Activated T-cell treated with anti-CD3 and anti-CD28 coated beads, Interleukin-2, amount 50 U/mL, for 24 hours (primary cell): ENCODE results near the gene MAPK9.

Experiments
- DNase-seq: peaks from one replicate; pipeline ENCODE4 v3.0.0-alpha.2; 2020
- H3K27ac Mint-ChIP-seq: 2 replicates; pipeline ENCODE4 v1.8.0; 2020; ENCODE audit warnings: mild to moderate bottlenecking, mixed read lengths
- H3K27me3 Mint-ChIP-seq: 2 replicates; pipeline ENCODE4 v1.8.0; 2020; ENCODE audit warnings: mixed read lengths
- H3K36me3 Mint-ChIP-seq: 2 replicates; pipeline ENCODE4 v1.8.0; 2020; ENCODE audit warnings: low read depth, mixed read lengths
- H3K4me1 Mint-ChIP-seq: 2 replicates; pipeline ENCODE4 v1.8.0; 2020; ENCODE audit warnings: low read depth, mixed read lengths
- H3K4me3 Mint-ChIP-seq: 2 replicates; pipeline ENCODE4 v1.8.0; 2020; ENCODE audit warnings: mild to moderate bottlenecking, moderate library complexity, mixed read lengths
- H3K9me3 Mint-ChIP-seq: 2 replicates; pipeline ENCODE4 v1.8.0; 2020; ENCODE audit warnings: mixed read lengths

The MAPK9 gene

GRCh38 chr5:180251141-180251540, 40.7 kb downstream of the MAPK9 start:
- H3K9me3 Mint-ChIP-seq = peaks cover 62% of the 10 kb centered on the region

GRCh38 chr5:180250329-180250728, 41.6 kb downstream of the MAPK9 start:
- Mint-ChIP-seq H3K4me3 (no peak overlapping the region), H3K27ac (no peak overlapping the region), H3K36me3 (peaks cover 97% of the 10 kb centered on the region), H3K4me1 (no peaks in the 10 kb centered on the region), H3K27me3 (no peaks in the 10 kb centered on the region), H3K9me3 (peaks cover 60% of the 10 kb centered on the region)
- DNase-seq = no peak

More at GRCh38 chr5:180251141-180251540, 40.7 kb downstream of the MAPK9 start:
- no peak overlapping the region for H3K27ac Mint-ChIP-seq
- H3K4me3 Mint-ChIP-seq = no peak overlapping the region
- no peaks in the 10 kb centered on the region for H3K27me3 Mint-ChIP-seq
- no peaks in the 10 kb centered on the region for H3K4me1 Mint-ChIP-seq
- no peak for DNase-seq
- H3K36me3 Mint-ChIP-seq = peaks cover 98% of the 10 kb centered on the region

DNA sequence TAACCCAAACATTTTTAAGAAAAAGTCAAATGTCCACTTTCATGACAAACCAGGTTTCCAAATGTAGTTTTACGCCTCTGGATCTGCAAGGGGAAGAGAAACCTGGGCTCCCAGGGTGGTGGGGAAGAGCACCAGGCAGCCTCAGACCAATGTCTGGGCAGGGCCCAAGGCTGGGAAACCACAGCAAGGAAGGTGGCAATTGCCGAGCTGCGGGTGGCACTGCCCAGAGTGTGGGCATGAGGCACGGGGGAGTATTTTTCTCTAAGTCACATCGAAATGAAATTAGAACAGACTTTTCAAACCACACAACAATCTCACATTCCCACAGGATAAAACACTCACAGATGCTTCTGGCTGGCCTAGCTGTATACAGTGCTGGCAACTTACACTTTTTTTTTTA, 50.3 kb downstream of the MAPK9 start:
- H3K9me3 Mint-ChIP-seq = peaks cover 35% of the 10 kb centered on the region
- H3K4me1 Mint-ChIP-seq = no peaks in the 10 kb centered on the region
- peaks cover 97% of the 10 kb centered on the region for H3K36me3 Mint-ChIP-seq
- H3K27me3 Mint-ChIP-seq = no peaks in the 10 kb centered on the region
- H3K4me3 Mint-ChIP-seq = no peak overlapping the region
- no peak for DNase-seq
- no peak overlapping the region for H3K27ac Mint-ChIP-seq

GRCh38 chr5:180238631-180239030, 53.3 kb downstream of the MAPK9 start:
- no peaks in the 10 kb centered on the region for H3K4me1 Mint-ChIP-seq

GRCh38 chr5:180235846-180236245, 56.0 kb downstream of the MAPK9 start:
- Mint-ChIP-seq H3K4me1 (no peaks in the 10 kb centered on the region), H3K9me3 (peaks cover 12% of the 10 kb centered on the region), H3K4me3 (no peak overlapping the region), H3K27ac (no peak overlapping the region), H3K36me3 (peaks cover 99% of the 10 kb centered on the region), H3K27me3 (no peaks in the 10 kb centered on the region)
- DNase-seq = no peak

More at GRCh38 chr5:180238631-180239030, 53.3 kb downstream of the MAPK9 start:
- H3K27ac Mint-ChIP-seq = no peak overlapping the region
- H3K27me3 Mint-ChIP-seq = no peaks in the 10 kb centered on the region
- H3K4me3 Mint-ChIP-seq = no peak overlapping the region
- peaks cover 19% of the 10 kb centered on the region for H3K9me3 Mint-ChIP-seq
- DNase-seq = no peak
- H3K36me3 Mint-ChIP-seq = peaks cover 99% of the 10 kb centered on the region

DNA sequence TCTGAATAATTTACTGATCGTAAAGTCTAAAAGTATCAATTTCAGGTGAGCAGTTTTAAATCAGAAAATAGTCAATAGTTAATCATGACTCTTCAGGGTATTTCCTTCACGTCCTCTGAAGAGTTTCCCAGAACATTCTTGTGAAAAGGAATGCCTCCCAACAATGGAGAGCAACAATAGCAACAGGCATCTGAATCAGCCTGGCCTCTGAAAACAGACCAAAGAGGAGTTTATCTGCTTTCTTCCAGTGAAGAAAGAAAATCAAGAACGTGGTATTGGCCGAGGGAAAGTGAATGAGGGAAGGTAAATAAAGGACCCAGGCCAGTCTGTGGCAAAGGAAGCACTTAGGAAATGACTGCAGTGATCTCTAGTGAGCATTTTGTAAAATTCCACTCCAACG, 56.8 kb downstream of the MAPK9 start:
- no peak overlapping the region for H3K27ac Mint-ChIP-seq
- no peaks in the 10 kb centered on the region for H3K4me1 Mint-ChIP-seq
- peaks cover 11% of the 10 kb centered on the region for H3K9me3 Mint-ChIP-seq
- no peak for DNase-seq
- H3K27me3 Mint-ChIP-seq = no peaks in the 10 kb centered on the region
- no peak overlapping the region for H3K4me3 Mint-ChIP-seq
- H3K36me3 Mint-ChIP-seq = peaks cover 97% of the 10 kb centered on the region

DNA sequence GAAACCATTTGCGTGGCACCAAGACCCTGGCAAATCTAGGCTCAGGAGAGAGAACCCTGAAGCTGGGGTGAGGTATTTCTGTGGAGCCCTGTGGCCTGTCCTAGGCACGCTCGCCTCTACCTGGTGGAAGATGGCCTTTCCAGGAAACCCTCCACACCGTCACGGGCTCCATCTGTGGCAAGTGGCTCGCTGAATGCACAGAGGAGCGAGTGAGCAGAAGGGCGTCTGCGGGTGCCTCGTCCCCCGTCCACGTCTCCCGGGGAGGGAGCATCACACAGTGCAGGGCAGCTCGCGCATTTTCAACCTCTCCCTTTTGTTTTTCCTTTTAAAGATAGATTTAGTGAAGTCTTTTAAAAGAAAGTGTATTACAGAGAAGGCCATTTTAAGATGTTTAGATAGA, 57.6 kb downstream of the MAPK9 start:
- H3K27me3 Mint-ChIP-seq = no peaks in the 10 kb centered on the region
- H3K27ac Mint-ChIP-seq = no peak overlapping the region
- H3K9me3 Mint-ChIP-seq = peaks cover 18% of the 10 kb centered on the region
- peaks cover 97% of the 10 kb centered on the region for H3K36me3 Mint-ChIP-seq
- no peak for DNase-seq
- H3K4me3 Mint-ChIP-seq = no peak overlapping the region
- no peaks in the 10 kb centered on the region for H3K4me1 Mint-ChIP-seq

- Mint-ChIP-seq H3K27ac (no peak overlapping the region), H3K4me3 (no peak overlapping the region), H3K36me3 (peaks cover 95% of the 10 kb centered on the region), H3K9me3 (peaks cover 20% of the 10 kb centered on the region), H3K4me1 (no peaks in the 10 kb centered on the region), H3K27me3 (no peaks in the 10 kb centered on the region)
- no peak for DNase-seq
These were observed 58.2 kb downstream of the MAPK9 start for GRCh38 chr5:180233729-180234128.

- Mint-ChIP-seq H3K9me3 (peaks cover 41% of the 10 kb centered on the region), H3K4me3 (no peak overlapping the region), H3K4me1 (no peaks in the 10 kb centered on the region), H3K27me3 (no peaks in the 10 kb centered on the region), H3K27ac (no peak overlapping the region), H3K36me3 (peaks cover 87% of the 10 kb centered on the region)
- DNase-seq = no peak
These were observed 61.9 kb downstream of the MAPK9 start for GRCh38 chr5:180230017-180230416.

GRCh38 chr5:180222056-180222455, 69.8 kb downstream of the MAPK9 start:
- Mint-ChIP-seq H3K36me3 (peaks cover 37% of the 10 kb centered on the region), H3K27ac (no peak overlapping the region), H3K4me3 (no peak overlapping the region), H3K4me1 (no peaks in the 10 kb centered on the region), H3K9me3 (peaks cover 62% of the 10 kb centered on the region), H3K27me3 (no peaks in the 10 kb centered on the region)
- DNase-seq = no peak

- no peak overlapping the region for H3K27ac Mint-ChIP-seq
- H3K27me3 Mint-ChIP-seq = peaks cover 11% of the 10 kb centered on the region
- peaks cover 13% of the 10 kb centered on the region for H3K36me3 Mint-ChIP-seq
- no peak for DNase-seq
- H3K9me3 Mint-ChIP-seq = peaks cover 40% of the 10 kb centered on the region
- H3K4me3 Mint-ChIP-seq = no peak overlapping the region
- no peaks in the 10 kb centered on the region for H3K4me1 Mint-ChIP-seq
These were observed 74.1 kb downstream of the MAPK9 start for GRCh38 chr5:180217797-180218196.

DNA sequence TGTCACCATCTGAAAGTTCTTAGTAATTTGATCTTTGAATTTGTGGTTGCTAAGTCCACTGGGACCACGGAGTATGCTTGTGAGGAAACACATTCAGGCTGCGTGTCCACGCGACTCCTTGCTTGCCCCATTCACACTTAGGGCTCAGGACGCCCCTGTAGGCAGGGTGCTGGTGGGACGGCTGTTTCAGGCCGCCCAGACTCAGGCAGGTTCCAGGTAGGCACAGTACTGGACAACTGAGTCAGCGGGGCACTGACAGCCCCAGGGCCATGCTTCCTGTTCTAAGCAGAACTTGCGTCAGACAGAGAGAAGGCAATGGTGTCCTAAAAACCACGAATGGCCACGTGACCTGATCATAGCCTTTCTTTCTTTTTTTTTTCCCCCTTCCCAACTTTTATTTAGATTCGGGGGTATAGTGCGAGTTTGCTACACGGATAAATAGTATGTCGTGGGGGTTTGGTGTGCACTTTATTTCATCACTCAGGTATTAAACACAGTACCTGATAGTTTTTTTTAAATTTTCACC, 75.2 kb downstream of the MAPK9 start:
- DNase-seq = no peak
- Mint-ChIP-seq H3K27ac (no peak overlapping the region), H3K36me3 (peaks cover 6% of the 10 kb centered on the region), H3K4me1 (no peaks in the 10 kb centered on the region), H3K9me3 (peaks cover 32% of the 10 kb centered on the region), H3K4me3 (no peak overlapping the region), H3K27me3 (peaks cover 19% of the 10 kb centered on the region)

GRCh38 chr5:180215783-180216630, 75.9 kb downstream of the MAPK9 start:
- Mint-ChIP-seq H3K9me3 (peaks cover 32% of the 10 kb centered on the region), H3K27ac (no peak overlapping the region), H3K4me3 (no peak overlapping the region), H3K27me3 (peaks cover 19% of the 10 kb centered on the region), H3K36me3 (peaks cover 6% of the 10 kb centered on the region), H3K4me1 (no peaks in the 10 kb centered on the region)
- no peak for DNase-seq

GRCh38 chr5:180214870-180215770, 76.8 kb downstream of the MAPK9 start:
- peaks cover 3% of the 10 kb centered on the region for H3K36me3 Mint-ChIP-seq
- no peak overlapping the region for H3K27ac Mint-ChIP-seq
- peaks cover 28% of the 10 kb centered on the region for H3K27me3 Mint-ChIP-seq
- H3K9me3 Mint-ChIP-seq = peaks cover 28% of the 10 kb centered on the region
- DNase-seq = no peak
- H3K4me3 Mint-ChIP-seq = no peak overlapping the region
- no peaks in the 10 kb centered on the region for H3K4me1 Mint-ChIP-seq
